K562 (cell line): ENCODE measurements around the gene NF1. TPM values are rescaled to one million over a fixed set of nuclear protein-coding genes. Genes with fewer than 3 reads are reported as not detected.

Source experiments
- ATAC-seq: fragments of 200-7000 bp; cut with Tn5 transposase; 3 replicates; pipeline ENCODE4 v1.9.1; 2020; ENCODE audit warnings: moderate library complexity
- BruUV-seq: library from RNA; stranded (reverse); fragments of 400-500 nt; replicated peaks from 2 replicates; lab custom pipeline; 2021; lab: Mats Ljungman, UMichigan
- CTCF ChIA-PET: fragments of 300-600 bp; formaldehyde crosslinking; extraction: SDS; loops from one replicate; lab custom pipeline; 2021; ENCODE audit warnings: low intra/inter-chr PET ratio; lab: Yijun Ruan, JAX
- POLR2A ChIA-PET: fragments of 300-600, 350-650 bp; sonication (Branson Sonifier 250); formaldehyde crosslinking; extraction: SDS; loops from one replicate; lab custom pipeline; 2021; ENCODE audit warnings: antibody characterized with exemption, inconsistent platforms; lab: Yijun Ruan, JAX
- DNase-seq, 4 experiments: peaks; one replicate each; pipeline versions ENCODE4 v3.0.0 to v3.0.0-alpha.2; 2011 to 2018; ENCODE audit warnings: low spot score in 3 of 4, mixed read lengths in 3 of 4; ENCODE audit errors: extremely low read depth in 1 of 4
- FAIRE-seq: peaks from 2 replicates; lab custom pipeline; 2011; peaks lifted over from hg19 to GRCh38; lab: Jason Lieb, UNC
- H2AFZ ChIP-seq: 2 replicates; pipeline ENCODE4 v1.6.0; 2011; ENCODE audit warnings: low read depth, low read length, control low read depth, inconsistent platforms
- H3K27ac ChIP-seq: fragments of 200-600 bp; 3 replicates; pipeline ENCODE4 v1.8.0; 2011; ENCODE audit warnings: low read depth, mild to moderate bottlenecking, control low read depth, inconsistent platforms, low read length, moderate library complexity, mixed read lengths; ENCODE audit errors: extremely low read depth
- H3K27me3 ChIP-seq, 2 experiments: fragments of 300-600 bp in 1 of 2; 2 replicates in 1 of 2; 3 replicates in 1 of 2; pipeline versions ENCODE4 v1.6.0 to v1.8.0; 2011; ENCODE audit warnings: inconsistent platforms in 2 of 2, low read length in 2 of 2, mild to moderate bottlenecking in 1 of 2, mixed read lengths in 1 of 2, moderate library complexity in 1 of 2; ENCODE audit not compliant: control insufficient read depth in 2 of 2, insufficient read depth in 2 of 2
- H3K36me3 ChIP-seq: fragments of 300-600 bp; 3 replicates; pipeline ENCODE4 v1.8.0; 2011; ENCODE audit warnings: mild to moderate bottlenecking, low read length, inconsistent platforms; ENCODE audit not compliant: control insufficient read depth, insufficient read depth
- H3K4me1 ChIP-seq, 2 experiments: fragments of 200-600 bp in 1 of 2; replicated peaks in 1 of 2; 2 replicates in 1 of 2; 3 replicates in 1 of 2; pipeline versions ENCODE4 v1.5.1 to v1.8.0; 2011; ENCODE audit warnings: inconsistent platforms in 2 of 2, low read length in 2 of 2, mild to moderate bottlenecking in 1 of 2, mixed read lengths in 1 of 2, moderate library complexity in 1 of 2; ENCODE audit not compliant: control insufficient read depth in 2 of 2, insufficient read depth in 2 of 2
- H3K4me2 ChIP-seq: 2 replicates; pipeline ENCODE4 v1.6.1; 2011; ENCODE audit warnings: low read length, control low read depth, inconsistent platforms, mixed read lengths; ENCODE audit not compliant: insufficient read depth
- H3K4me3 ChIP-seq: fragments of 200-600 bp; sonication (generic), shearing (Covaris generic); 2 replicates; pipeline ENCODE4 v1.5.1; 2016; ENCODE audit warnings: control low read depth, inconsistent platforms
- H3K79me2 ChIP-seq: fragments of 200-600 bp; 3 replicates; pipeline ENCODE4 v1.8.0; 2011; ENCODE audit warnings: low read length, inconsistent platforms; ENCODE audit not compliant: control insufficient read depth, insufficient read depth
- H3K9ac ChIP-seq, 2 experiments: 2 replicates each; pipeline versions ENCODE4 v1.6.0 to v1.6.1; 2011; ENCODE audit warnings: low read depth in 2 of 2, low read length in 2 of 2, control low read depth in 1 of 2, inconsistent platforms in 1 of 2, mild to moderate bottlenecking in 1 of 2, mixed read lengths in 1 of 2; ENCODE audit not compliant: insufficient read depth in 1 of 2
- H3K9me1 ChIP-seq: one replicate; pipeline ENCODE4 v1.6.0; 2011; ENCODE audit warnings: inconsistent platforms, mild to moderate bottlenecking, low read length, moderate library complexity; ENCODE audit not compliant: control insufficient read depth, insufficient read depth
- H3K9me3 ChIP-seq: replicated peaks from 2 replicates; pipeline ENCODE4 v1.5.1; 2011; ENCODE audit warnings: low read depth, low read length, inconsistent platforms; ENCODE audit not compliant: control insufficient read depth, insufficient read depth
- H4K20me1 ChIP-seq: replicated peaks from 2 replicates; pipeline ENCODE4 v1.6.1; 2011; ENCODE audit warnings: low read length, inconsistent platforms, mixed read lengths; ENCODE audit not compliant: control insufficient read depth, insufficient read depth
- CBFA2T2 ChIP-seq: fragments of 450-650 bp; conservative IDR thresholded peaks from 2 replicates; pipeline ENCODE4 v1.6.1; 2017; ENCODE audit warnings: mild to moderate bottlenecking
- CCNT2 ChIP-seq: IDR thresholded peaks from 2 replicates; pipeline ENCODE4 v1.6.1; 2011; ENCODE audit warnings: borderline replicate concordance, low read depth, mild to moderate bottlenecking, moderate library complexity, mixed read lengths, low read length; ENCODE audit not compliant: insufficient read length; ENCODE audit errors: extremely low read depth
- HDAC2 ChIP-seq: fragments of 450-650 bp; IDR thresholded peaks from 2 replicates; pipeline ENCODE4 v1.6.1; 2016; ENCODE audit warnings: mild to moderate bottlenecking
- MAZ ChIP-seq, 2 experiments: fragments of 450-650 bp in 1 of 2; sonication (generic) in 1 of 2; formaldehyde crosslinking; IDR thresholded peaks in 1 of 2; conservative IDR thresholded peaks in 1 of 2; 2 replicates each; pipeline versions ENCODE4 v1.4.0 to v1.5.0; 2020; ENCODE audit warnings: mild to moderate bottlenecking in 1 of 2, missing genetic modification reagents in 1 of 2
- NONO ChIP-seq, 2 experiments: fragments of 200-400 bp in 1 of 2; fragments of 450-650 bp in 1 of 2; formaldehyde crosslinking in 1 of 2; IDR thresholded peaks; 2 replicates each; pipeline ENCODE4 v1.6.1; 2017; ENCODE audit warnings: low read depth in 2 of 2, mild to moderate bottlenecking in 2 of 2, moderate library complexity in 2 of 2, low read length in 1 of 2
- POLR2AphosphoS5 ChIP-seq: IDR thresholded peaks from 2 replicates; pipeline ENCODE4 v1.6.1; 2011; ENCODE audit warnings: mild to moderate bottlenecking, low read depth, low read length, moderate library complexity; ENCODE audit not compliant: control insufficient read depth, insufficient read depth
- SOX6 ChIP-seq: fragments of 450-650 bp; IDR thresholded peaks from 2 replicates; pipeline ENCODE4 v1.6.1; 2014; ENCODE audit warnings: mild to moderate bottlenecking
- TCF3 ChIP-seq: sonication (generic); formaldehyde crosslinking; IDR thresholded peaks from 2 replicates; pipeline ENCODE4 v1.4.0; 2020; ENCODE audit warnings: mild to moderate bottlenecking, missing genetic modification reagents
- ZBED1 ChIP-seq: IDR thresholded peaks from 2 replicates; pipeline ENCODE4 v1.6.1; 2014
- WGBS: fragments of 100-300 bp; shearing (Covaris generic); methylation state at CpG from one replicate; pipeline ENCODE4 v1.1.6; 2016; ENCODE audit warnings: low coverage, mixed read lengths; ENCODE audit not compliant: insufficient coverage; ENCODE audit errors: missing lambda C conversion rate; 5-methylcytosine and 5-hydroxymethylcytosine counted together
- in situ Hi-C: fragments of 300-500 bp; cut with MboI; formaldehyde crosslinking; loops from 4 replicates; pipeline ENCODE4 v1.15.0; 2018; ENCODE audit warnings: inconsistent platforms, mixed read lengths
- intact Hi-C: fragments of 100-400 bp; cut with micrococcal nuclease; formaldehyde crosslinking; loops from 2 replicates; pipeline ENCODE4 v1.14.2; 2022
- polyA plus RNA-seq, 8 experiments: library from polyadenylated mRNA; depleted of rRNA in 4 of 8; stranded (reverse) in 5 of 8; unstranded in 3 of 8; fragments of >200 nt; fragmentation: Nextera tagmentation in 2 of 8; fragmentation: Illumina TruSeq in 1 of 8; extraction: Ambion mirVana in 2 of 8; extraction: Trizol in 1 of 8; gene quantifications; 2 replicates each; pipeline versions ENCODE4 v1.2.1 to v1.2.3, GENCODE V29; 2011 to 2014; ENCODE audit warnings: inconsistent platforms in 1 of 8, missing spikeins in 1 of 8
- total RNA-seq, 7 experiments: library from RNA; depleted of rRNA in 6 of 7; stranded (reverse); fragments of >200 nt in 6 of 7; fragmentation: Illumina TruSeq in 2 of 7; extraction: Trizol in 2 of 7; gene quantifications; 2 replicates each; pipeline versions ENCODE4 v1.2.1 to v1.2.3, GENCODE V29; 2011 to 2021; ENCODE audit warnings: low replicate concordance in 1 of 7
- TF ChIP-seq, protein P1 (sequence below), 2 experiments: fragments of 150-350 bp in 1 of 2; IDR thresholded peaks; 2 replicates each; pipeline ENCODE4 v1.6.1; 2012 to 2016; ENCODE audit warnings: low read depth in 2 of 2, low read length in 2 of 2, mild to moderate bottlenecking in 1 of 2, moderate library complexity in 1 of 2

NF1 gene
- total and polyA plus RNA-seq, 9 of the 15 experiments (the other 6 are each of a cell fraction or from before 2014, with no cell fraction given) = 3.4 to 41.9 (median 24.3) TPM

DNA sequence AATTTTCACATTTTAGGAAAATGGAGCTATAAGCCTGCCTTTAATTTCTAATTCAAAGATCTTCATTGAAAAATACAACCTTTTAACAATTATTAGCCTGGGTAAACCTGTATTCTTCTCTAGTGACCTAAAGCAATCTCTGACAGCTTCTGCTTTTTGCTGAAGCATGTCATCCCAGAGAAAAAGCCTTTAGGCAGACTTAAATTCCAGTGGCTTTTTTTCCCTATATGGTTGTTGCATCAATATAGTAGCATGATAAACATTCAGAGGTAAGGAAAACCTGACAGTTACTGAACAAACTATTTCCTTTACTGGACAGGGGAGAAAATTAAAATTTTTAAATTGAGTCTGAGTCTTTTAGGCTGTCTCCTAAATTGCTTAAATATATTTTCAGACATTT lies 234.4 kb downstream of the NF1 start:
- Histone ChIP-seq H3K27me3 (no peaks in the 10 kb centered on the region), H3K27ac (no peak overlapping the region), H3K9ac (no peak overlapping the region), H3K36me3 (peaks cover 37% of the 10 kb centered on the region), H3K9me1 (no peaks in the 10 kb centered on the region), H4K20me1 (no peaks in the 10 kb centered on the region), H3K9me3 (no peaks in the 10 kb centered on the region), H3K4me2 (no peak overlapping the region), H2AFZ (no peak overlapping the region), H3K79me2 (no peaks in the 10 kb centered on the region), H3K4me1 (no peaks in the 10 kb centered on the region), H3K4me3 (no peak overlapping the region)
- intact Hi-C loops = no loop called here
- BruUV-seq = no TSS peak
- in situ Hi-C loops = no loop called here
- ChIA-PET CTCF (no interaction called here), POLR2A (interaction anchor here (1.2 kb wide), 1 partner anchor 12 kb away, joined by 3 read pairs; no protein-coding TSS in a partner anchor)
- TF ChIP-seq ZBED1 (no peak), CCNT2 (no peak)
- DNase-seq = no peak
- ATAC-seq = no peak
- no peak for FAIRE-seq

- peak; percentile 97 for FAIRE-seq
- TSS peak; percentile 23 for BruUV-seq
- POLR2A ChIA-PET = interaction anchor here (0.6 to 1.7 kb wide), 7 partner anchors 9 to 117 kb away, joined by 3 to 5 read pairs (median 3); partner anchors contain the start of gene EVI2B
- TF ChIP-seq, protein P1, sequence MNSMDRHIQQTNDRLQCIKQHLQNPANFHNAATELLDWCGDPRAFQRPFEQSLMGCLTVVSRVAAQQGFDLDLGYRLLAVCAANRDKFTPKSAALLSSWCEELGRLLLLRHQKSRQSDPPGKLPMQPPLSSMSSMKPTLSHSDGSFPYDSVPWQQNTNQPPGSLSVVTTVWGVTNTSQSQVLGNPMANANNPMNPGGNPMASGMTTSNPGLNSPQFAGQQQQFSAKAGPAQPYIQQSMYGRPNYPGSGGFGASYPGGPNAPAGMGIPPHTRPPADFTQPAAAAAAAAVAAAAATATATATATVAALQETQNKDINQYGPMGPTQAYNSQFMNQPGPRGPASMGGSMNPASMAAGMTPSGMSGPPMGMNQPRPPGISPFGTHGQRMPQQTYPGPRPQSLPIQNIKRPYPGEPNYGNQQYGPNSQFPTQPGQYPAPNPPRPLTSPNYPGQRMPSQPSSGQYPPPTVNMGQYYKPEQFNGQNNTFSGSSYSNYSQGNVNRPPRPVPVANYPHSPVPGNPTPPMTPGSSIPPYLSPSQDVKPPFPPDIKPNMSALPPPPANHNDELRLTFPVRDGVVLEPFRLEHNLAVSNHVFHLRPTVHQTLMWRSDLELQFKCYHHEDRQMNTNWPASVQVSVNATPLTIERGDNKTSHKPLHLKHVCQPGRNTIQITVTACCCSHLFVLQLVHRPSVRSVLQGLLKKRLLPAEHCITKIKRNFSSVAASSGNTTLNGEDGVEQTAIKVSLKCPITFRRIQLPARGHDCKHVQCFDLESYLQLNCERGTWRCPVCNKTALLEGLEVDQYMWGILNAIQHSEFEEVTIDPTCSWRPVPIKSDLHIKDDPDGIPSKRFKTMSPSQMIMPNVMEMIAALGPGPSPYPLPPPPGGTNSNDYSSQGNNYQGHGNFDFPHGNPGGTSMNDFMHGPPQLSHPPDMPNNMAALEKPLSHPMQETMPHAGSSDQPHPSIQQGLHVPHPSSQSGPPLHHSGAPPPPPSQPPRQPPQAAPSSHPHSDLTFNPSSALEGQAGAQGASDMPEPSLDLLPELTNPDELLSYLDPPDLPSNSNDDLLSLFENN (IDR thresholded peaks at IDR 0.05; ENCODE audit: low read depth in 2 of 2, low read length in 2 of 2) = peak in 1 of 2 experiments; percentile 51; a peak in 1 of 4 replicates
- TF ChIP-seq POLR2AphosphoS5 = peak; percentile 70; the same call in 1 of the 2 replicates
- TF ChIP-seq TCF3 = peak; percentile 85
- peak; percentile 85 for TF ChIP-seq SOX6
- peak; percentile 86; the same call in 1 of the 2 replicates for TF ChIP-seq HDAC2
- TF ChIP-seq NONO (IDR thresholded peaks at IDR 0.05; ENCODE audit: low read depth in 2 of 2, low read length in 1 of 2) = no peak
- 0 out of 4 replicates have a peak, but pooled peaks of 1 of the 2 experiments have one; percentile 20 for TF ChIP-seq MAZ (CRISPR knock-in tag; conservative IDR thresholded peaks at IDR 0.05 in 1 of 2, IDR thresholded peaks at IDR 0.05 in 1 of 2)
- TF ChIP-seq CBFA2T2 = peak; percentile 91
These were observed 245.3 kb downstream of the NF1 start for GRCh38 chr17:31339906-31340661.

More at GRCh38 chr17:31339906-31340661, 245.3 kb downstream of the NF1 start:
- intact Hi-C loops = loop anchor here (10.0 kb wide), 1 partner anchor 515 kb away; the partner anchor contains the start of gene CRLF3
- no peaks in the 10 kb centered on the region for H3K27me3 ChIP-seq
- DNase-seq (peak; percentile 37 to 85 (median 55)), ATAC-seq (peak; percentile 94)
- H3K9me1 ChIP-seq = no peaks in the 10 kb centered on the region
- CTCF ChIA-PET = no interaction called here
- H3K36me3 ChIP-seq = peaks cover 39% of the 10 kb centered on the region; the same call in 2 of the 3 replicates
- peak overlapping the region; percentile 23; the same call in 2 of the 3 replicates for H3K27ac ChIP-seq
- no peaks in the 10 kb centered on the region for H3K79me2 ChIP-seq
- H3K4me1 ChIP-seq = peaks cover 0 to 12% of the 10 kb centered on the region in 2 experiments; a peak in 3 of 5 replicates
- no peak overlapping the region for H3K4me3 ChIP-seq
- in situ Hi-C loops = no loop called here
- H2AFZ ChIP-seq = no peak overlapping the region
- H4K20me1 ChIP-seq = peaks cover 4% of the 10 kb centered on the region; the same call in 1 of the 2 replicates
- 4% methylated on average over 6 of the region's 6 CpGs for WGBS
- no peak overlapping the region for H3K4me2 ChIP-seq
- no peaks in the 10 kb centered on the region for H3K9me3 ChIP-seq
- H3K9ac ChIP-seq = no peak overlapping the region
